Activated CD8-positive, alpha-beta memory T cell treated with anti-CD3 and anti-CD28 coated beads, Interleukin-2, amount 10 ng/mL, durations not matched to agents 7 days and 5 days (primary cell): ENCODE data around the gene EFEMP1. TPM values are rescaled to one million over a fixed set of nuclear protein-coding genes. Genes with fewer than 3 reads are reported as not detected.

ENCODE experiments used
- ATAC-seq: fragments of 150-1000 bp; cut with Tn5 transposase; one replicate; pipeline ENCODE4 v1.10.0; 2021; ENCODE audit warnings: moderate library complexity
- CTCF ChIA-PET: fragments of 350-600 bp; sonication (Branson Sonifier 250); formaldehyde crosslinking; loops from one replicate; lab custom pipeline; 2021; ENCODE audit warnings: antibody characterized with exemption; lab: Charles Lee
- DNase-seq: peaks from one replicate; pipeline ENCODE4 v3.0.0-alpha.2; 2020
- H3K27ac Mint-ChIP-seq: one replicate; pipeline ENCODE4 v1.8.0; 2021; ENCODE audit warnings: mild to moderate bottlenecking, mixed read lengths
- H3K27me3 Mint-ChIP-seq: one replicate; pipeline ENCODE4 v1.8.0; 2021; ENCODE audit warnings: mixed read lengths
- H3K36me3 Mint-ChIP-seq: one replicate; pipeline ENCODE4 v1.8.0; 2021; ENCODE audit warnings: mild to moderate bottlenecking, mixed read lengths
- H3K4me1 Mint-ChIP-seq: one replicate; pipeline ENCODE4 v1.8.0; 2021; ENCODE audit warnings: mixed read lengths
- H3K4me3 Mint-ChIP-seq: one replicate; pipeline ENCODE4 v1.8.0; 2021; ENCODE audit warnings: mild to moderate bottlenecking, moderate library complexity, mixed read lengths
- H3K9me3 Mint-ChIP-seq: one replicate; pipeline ENCODE4 v1.8.0; 2022; ENCODE audit warnings: low read depth, mixed read lengths
- total RNA-seq, 2 experiments: library from RNA; stranded (reverse); gene quantifications; one replicate each; pipeline ENCODE4 v1.2.3, GENCODE V29; 2021

EFEMP1 gene
- total RNA-seq, 2 experiments from 2014 or later = not detected

DNA sequence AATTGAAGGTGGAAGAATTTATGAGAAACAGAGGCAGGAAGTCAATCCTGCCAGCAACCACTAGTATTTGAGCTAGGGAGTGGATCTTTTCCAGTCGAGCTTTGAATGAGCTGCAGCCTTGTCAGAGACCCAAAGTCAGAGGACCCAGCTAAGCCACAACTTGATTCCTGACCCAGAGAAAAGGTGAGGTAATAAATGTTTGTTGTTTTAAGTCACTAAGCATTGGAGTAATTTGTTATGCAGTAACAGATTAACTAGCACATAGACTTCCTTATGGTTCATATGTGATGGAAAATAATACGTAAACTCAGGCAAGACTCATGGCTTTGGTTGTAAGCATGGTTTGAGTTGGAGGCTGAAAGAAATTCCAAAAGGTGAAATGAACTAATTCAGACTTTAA is 21.6 kb downstream of the EFEMP1 start:
- Mint-ChIP-seq H3K4me3 (no peak overlapping the region), H3K27me3 (no peaks in the 10 kb centered on the region), H3K27ac (no peak overlapping the region), H3K9me3 (peaks cover 2% of the 10 kb centered on the region), H3K4me1 (no peaks in the 10 kb centered on the region), H3K36me3 (no peaks in the 10 kb centered on the region)
- DNase-seq = no peak
- CTCF ChIA-PET = no interaction called here
- ATAC-seq = no peak

DNA sequence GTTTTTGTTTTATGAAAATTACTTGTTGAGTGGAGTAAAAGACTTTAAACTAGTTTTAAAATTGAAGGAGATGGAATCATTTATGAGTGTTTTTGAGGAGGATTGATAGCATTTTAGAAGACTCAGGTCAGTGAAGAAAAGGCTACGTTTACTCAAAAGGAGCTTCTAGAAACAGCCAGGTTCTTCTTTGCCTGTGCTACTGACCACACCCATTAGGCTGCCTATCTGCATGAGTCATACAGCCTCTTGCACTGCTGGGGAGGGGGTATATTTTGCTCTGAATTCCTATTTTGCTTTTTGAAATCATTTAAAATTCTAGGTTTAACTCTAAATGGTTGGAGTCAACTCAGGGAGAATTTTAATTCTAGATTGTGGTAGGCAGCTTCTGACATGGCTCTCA is 22.3 kb downstream of the EFEMP1 start:
- no peak overlapping the region for H3K27ac Mint-ChIP-seq
- DNase-seq (no peak), ATAC-seq (no peak)
- H3K4me3 Mint-ChIP-seq = no peak overlapping the region
- H3K27me3 Mint-ChIP-seq = no peaks in the 10 kb centered on the region
- no peaks in the 10 kb centered on the region for H3K36me3 Mint-ChIP-seq
- H3K9me3 Mint-ChIP-seq = peaks cover 2% of the 10 kb centered on the region
- CTCF ChIA-PET = no interaction called here
- H3K4me1 Mint-ChIP-seq = no peaks in the 10 kb centered on the region

DNA sequence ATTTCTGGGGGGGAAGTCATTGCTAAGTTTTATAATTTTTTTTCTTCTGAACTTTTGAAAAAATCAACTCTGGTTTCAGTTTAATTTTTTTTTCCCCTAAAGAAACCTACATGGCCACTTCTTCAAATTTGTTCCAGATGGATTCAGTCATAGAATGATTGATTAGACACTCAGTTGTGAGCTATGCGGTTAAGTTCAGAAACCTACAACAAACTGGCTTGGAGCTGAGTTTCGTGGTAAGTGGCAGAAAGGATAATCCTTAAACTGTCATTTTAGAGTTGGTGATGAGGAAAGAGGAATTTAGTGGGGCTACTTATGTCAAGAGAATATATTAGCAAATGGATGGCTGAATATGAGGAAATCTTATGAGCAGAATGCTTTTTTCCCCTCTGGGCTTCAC is 23.7 kb downstream of the EFEMP1 start:
- Mint-ChIP-seq H3K4me3 (no peak overlapping the region), H3K27me3 (no peaks in the 10 kb centered on the region), H3K27ac (no peak overlapping the region), H3K4me1 (no peaks in the 10 kb centered on the region), H3K36me3 (no peaks in the 10 kb centered on the region), H3K9me3 (peaks cover 2% of the 10 kb centered on the region)
- DNase-seq (no peak), ATAC-seq (no peak)
- CTCF ChIA-PET = no interaction called here

DNA sequence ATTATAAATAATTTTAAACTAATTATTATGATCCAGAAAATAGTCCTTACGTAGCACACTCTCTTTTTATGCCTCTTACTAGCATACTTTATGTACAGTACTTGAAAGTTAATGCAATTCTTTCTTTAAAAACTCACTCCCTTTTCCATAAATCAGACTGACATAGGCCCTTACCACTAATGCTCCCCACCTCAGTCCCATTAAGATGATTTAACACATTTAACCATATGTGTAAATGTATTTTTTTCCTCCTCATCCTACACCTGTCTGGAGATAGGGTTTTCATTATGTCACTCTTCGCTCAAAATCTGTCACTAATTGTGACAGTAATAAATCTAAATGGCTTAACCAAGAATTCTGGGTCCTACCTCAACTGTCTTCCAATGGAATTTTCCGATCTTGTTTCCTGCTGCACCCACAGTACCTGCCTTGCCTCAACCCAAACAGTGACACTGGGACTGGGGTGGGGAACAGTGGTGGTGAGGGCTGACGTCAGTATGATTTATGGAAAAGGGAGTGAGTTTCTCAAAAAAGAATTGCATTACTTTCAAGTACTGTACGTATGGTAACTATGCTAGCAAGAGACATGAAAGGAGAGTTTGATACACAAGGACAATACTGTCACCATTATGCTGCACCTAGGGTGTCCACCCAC is 25.1 kb downstream of the EFEMP1 start:
- Mint-ChIP-seq H3K9me3 (no peaks in the 10 kb centered on the region), H3K36me3 (no peaks in the 10 kb centered on the region), H3K4me3 (no peak overlapping the region), H3K27ac (no peak overlapping the region), H3K4me1 (no peaks in the 10 kb centered on the region), H3K27me3 (no peaks in the 10 kb centered on the region)
- CTCF ChIA-PET = no interaction called here
- ATAC-seq (no peak), DNase-seq (no peak)

DNA sequence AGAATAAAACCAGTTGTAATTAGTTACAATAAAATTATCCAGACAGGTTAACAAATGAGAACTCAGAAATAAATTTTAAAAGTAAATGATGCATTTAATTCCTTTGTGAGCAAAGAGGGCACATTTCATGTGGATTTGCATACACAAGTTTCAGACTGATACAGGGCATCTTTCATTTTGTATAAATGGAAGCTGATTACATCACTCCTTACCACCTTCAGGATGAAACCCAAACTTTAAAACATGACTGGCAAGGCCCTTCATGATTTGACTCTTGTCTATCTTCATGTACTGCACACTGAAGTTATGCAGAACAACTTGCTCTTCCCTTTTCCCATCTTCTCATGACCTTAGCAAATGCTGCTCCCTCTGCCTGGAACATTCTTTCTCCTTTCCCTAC is 26.9 kb downstream of the EFEMP1 start:
- DNase-seq = no peak
- CTCF ChIA-PET = no interaction called here
- Mint-ChIP-seq H3K4me1 (no peaks in the 10 kb centered on the region), H3K27me3 (no peaks in the 10 kb centered on the region), H3K36me3 (no peaks in the 10 kb centered on the region), H3K27ac (no peak overlapping the region), H3K4me3 (no peak overlapping the region), H3K9me3 (no peaks in the 10 kb centered on the region)
- no peak for ATAC-seq

DNA sequence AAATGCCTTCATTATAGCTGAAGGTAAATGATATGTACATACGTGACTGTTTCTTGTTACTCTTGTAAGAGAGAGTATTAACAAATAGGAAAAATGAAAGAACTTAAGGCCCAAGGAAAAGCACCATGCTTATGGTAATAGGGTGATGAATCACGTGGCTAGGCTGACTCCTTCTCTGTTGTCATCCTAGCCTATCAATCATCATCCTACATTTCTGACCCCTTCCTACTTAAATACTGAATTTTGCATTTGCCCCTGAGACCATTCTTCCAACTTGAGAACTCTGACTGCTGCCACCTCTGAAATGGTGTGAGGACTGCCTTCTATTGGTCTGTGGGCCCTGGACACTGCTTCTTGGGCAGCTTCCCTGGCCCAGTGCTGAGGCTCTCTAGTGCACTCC is 28.9 kb downstream of the EFEMP1 start:
- H3K4me1 Mint-ChIP-seq = no peaks in the 10 kb centered on the region

DNA sequence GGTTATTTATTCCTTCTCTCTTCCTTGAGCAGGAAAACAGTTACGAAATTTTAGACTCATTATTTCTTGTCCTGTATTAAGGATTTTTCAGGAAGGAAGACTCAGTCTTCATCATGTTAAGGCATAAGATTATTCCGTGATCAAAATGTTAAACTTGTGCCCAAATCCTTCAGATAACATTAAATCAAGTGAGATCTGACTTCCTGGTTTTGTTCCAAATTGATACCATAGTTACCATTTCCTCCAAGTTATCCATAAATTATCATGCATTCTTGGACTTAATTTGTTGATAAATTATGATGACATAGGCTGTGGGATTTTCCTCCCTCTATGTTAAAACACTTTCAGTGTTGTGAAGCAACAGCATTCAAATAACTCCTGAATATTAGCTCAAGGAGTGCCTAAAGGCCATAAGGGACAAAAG is 31.9 kb downstream of the EFEMP1 start:
- H3K4me1 Mint-ChIP-seq = no peaks in the 10 kb centered on the region
- no peaks in the 10 kb centered on the region for H3K27me3 Mint-ChIP-seq
- ATAC-seq (no peak), DNase-seq (no peak)
- CTCF ChIA-PET = no interaction called here
- no peaks in the 10 kb centered on the region for H3K36me3 Mint-ChIP-seq
- no peaks in the 10 kb centered on the region for H3K9me3 Mint-ChIP-seq
- H3K27ac Mint-ChIP-seq = no peak overlapping the region
- H3K4me3 Mint-ChIP-seq = no peak overlapping the region

More for the DNA sequence above, 28.9 kb downstream of the EFEMP1 start:
- Mint-ChIP-seq H3K4me3 (no peak overlapping the region), H3K27ac (no peak overlapping the region), H3K36me3 (no peaks in the 10 kb centered on the region), H3K9me3 (no peaks in the 10 kb centered on the region), H3K27me3 (no peaks in the 10 kb centered on the region)
- ATAC-seq (no peak), DNase-seq (no peak)
- CTCF ChIA-PET = no interaction called here

DNA sequence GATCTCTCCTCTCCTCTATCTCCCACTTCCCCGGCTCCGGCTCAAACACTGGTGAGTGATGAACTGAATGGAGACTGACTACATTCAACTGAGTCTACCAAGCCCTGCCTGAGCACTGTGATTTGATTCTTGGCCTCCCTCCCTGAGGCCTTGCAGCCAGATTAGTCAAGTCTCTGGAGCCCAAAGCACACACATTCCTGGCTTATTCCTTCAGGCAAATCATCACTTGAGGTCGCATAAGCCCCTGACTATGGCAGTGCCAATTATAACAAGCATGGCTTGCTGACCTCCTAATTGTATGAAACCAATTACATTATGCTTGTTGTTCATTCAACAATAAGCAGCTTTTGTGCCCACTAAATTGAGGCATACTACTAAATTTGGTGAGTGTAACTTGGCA is 34.6 kb downstream of the EFEMP1 start:
- CTCF ChIA-PET = no interaction called here
- H3K27ac Mint-ChIP-seq = no peak overlapping the region
- DNase-seq = no peak

DNA sequence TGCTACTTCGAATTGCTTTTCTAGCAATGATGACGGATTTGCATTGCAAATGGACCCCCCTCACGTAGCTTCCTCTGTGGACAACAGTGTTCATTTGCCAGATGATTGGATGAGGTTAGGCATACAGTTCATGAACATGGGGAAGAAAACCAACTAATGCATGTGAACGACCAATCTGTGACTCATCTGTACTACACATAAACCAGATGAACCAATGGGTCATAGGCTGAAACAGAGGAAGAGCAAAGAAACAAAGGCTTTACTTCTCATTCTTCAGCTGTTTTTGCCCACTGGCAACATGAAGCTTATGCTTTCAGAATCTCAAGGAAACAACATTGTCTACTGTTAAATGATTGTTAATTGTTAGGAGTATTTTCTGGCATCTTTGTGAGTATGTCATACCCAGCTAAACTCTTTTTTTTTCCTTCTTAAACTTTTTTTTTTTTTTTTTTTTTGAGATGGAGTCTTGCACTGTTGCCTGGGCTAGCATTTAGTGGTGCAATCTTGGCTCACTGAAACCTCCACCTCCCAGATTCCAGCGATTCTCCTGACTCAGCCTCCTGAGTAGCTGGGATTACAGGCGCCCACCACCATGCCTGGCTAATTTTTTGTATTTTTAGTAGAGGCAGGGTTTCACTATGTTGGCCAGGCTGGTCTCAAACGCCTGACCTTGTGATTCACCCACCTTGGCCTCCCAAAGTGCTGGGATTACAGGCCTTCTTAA is 35.5 kb downstream of the EFEMP1 start:
- Mint-ChIP-seq H3K27me3 (no peaks in the 10 kb centered on the region), H3K27ac (no peak overlapping the region), H3K9me3 (no peaks in the 10 kb centered on the region), H3K4me1 (no peaks in the 10 kb centered on the region), H3K4me3 (no peak overlapping the region), H3K36me3 (no peaks in the 10 kb centered on the region)
- ATAC-seq (no peak), DNase-seq (no peak)
- CTCF ChIA-PET = no interaction called here

More for the DNA sequence above, 34.6 kb downstream of the EFEMP1 start:
- Mint-ChIP-seq H3K4me3 (no peak overlapping the region), H3K27me3 (no peaks in the 10 kb centered on the region), H3K9me3 (no peaks in the 10 kb centered on the region), H3K36me3 (no peaks in the 10 kb centered on the region), H3K4me1 (no peaks in the 10 kb centered on the region)
- no peak for ATAC-seq

DNA sequence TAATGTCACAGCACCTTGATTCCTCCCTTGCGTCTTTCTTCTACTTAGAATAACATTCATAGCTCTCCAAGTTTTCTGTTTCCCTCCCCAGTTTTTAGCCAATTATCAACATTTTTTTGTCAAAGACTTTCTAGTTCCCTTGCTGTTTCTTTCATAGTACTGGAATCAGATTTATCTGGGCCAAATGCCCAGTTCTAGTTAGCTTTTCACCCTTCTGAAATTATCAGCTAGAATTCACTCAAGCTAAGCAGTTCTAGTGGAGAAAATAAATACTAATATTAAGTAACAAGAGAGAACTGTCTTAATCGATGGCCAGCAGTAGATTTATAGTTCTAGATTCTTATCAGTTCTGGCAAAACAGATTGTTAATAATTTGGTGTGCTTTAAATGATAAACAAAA is 36.2 kb downstream of the EFEMP1 start:
- H3K27ac Mint-ChIP-seq = no peak overlapping the region
- H3K4me1 Mint-ChIP-seq = no peaks in the 10 kb centered on the region
- H3K9me3 Mint-ChIP-seq = no peaks in the 10 kb centered on the region
- no peaks in the 10 kb centered on the region for H3K36me3 Mint-ChIP-seq
- DNase-seq (no peak), ATAC-seq (no peak)
- CTCF ChIA-PET = no interaction called here
- no peaks in the 10 kb centered on the region for H3K27me3 Mint-ChIP-seq
- no peak overlapping the region for H3K4me3 Mint-ChIP-seq

DNA sequence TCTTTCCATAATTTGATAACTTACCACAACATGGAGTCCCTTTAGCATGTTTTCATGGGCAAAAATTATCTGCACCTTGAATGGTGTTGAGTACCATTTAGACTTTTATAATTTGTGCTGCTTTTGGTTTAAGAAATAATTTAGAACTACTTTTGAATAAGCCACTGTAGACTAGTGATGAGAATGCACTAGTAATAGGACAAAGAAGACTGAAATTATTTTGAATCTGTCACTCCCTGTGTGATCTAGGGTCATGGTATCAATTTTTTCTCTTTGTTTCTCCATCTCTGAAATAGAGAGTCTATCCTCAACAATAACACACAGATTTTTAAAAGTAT is 37.7 kb downstream of the EFEMP1 start:
- Mint-ChIP-seq H3K4me1 (no peaks in the 10 kb centered on the region), H3K9me3 (no peaks in the 10 kb centered on the region), H3K4me3 (no peak overlapping the region), H3K27me3 (no peaks in the 10 kb centered on the region), H3K27ac (no peak overlapping the region), H3K36me3 (no peaks in the 10 kb centered on the region)
- DNase-seq = no peak
- ATAC-seq = no peak
- CTCF ChIA-PET = no interaction called here

DNA sequence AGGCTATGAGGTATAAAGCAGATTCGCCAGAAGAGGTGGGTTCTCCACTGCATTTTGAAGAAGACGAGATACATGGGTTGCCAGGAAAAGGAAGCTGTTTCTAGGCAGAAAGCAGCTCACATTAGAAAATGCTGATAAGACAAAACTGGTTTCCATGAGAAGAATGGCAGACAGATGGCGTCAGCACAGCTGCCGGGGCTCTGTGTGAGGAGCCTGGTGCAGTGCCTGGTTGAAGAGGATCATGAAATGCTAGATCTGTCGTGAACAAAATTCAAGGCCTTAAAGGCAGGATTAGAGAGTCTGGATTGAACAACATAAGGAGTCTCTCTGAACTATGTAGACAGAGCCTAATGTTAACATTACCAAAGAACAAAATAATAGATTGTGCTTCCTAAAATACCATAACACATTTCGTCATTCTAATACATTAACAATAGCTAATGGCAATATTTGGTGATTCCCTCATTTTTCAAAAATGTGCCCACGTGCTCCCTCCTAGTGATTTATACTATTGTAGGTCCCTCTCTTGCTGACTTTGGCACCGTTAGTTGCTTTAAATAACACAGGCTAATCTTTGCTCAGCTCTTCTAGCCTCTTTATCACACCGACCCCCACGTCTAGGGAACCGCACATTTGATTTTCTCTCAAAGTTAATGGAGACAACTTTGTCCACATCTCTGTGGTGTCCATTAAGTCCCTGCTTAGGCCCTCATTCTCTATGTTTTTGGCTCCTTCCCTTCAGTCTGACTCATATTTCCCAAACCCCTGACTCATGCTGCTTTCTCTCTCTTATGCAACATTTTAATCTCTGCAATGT is 38.2 kb downstream of the EFEMP1 start:
- no peak overlapping the region for H3K27ac Mint-ChIP-seq
- no peak for ATAC-seq
- no peak for DNase-seq
- H3K36me3 Mint-ChIP-seq = no peaks in the 10 kb centered on the region
- CTCF ChIA-PET = no interaction called here
- H3K4me1 Mint-ChIP-seq = no peaks in the 10 kb centered on the region
- no peak overlapping the region for H3K4me3 Mint-ChIP-seq
- no peaks in the 10 kb centered on the region for H3K9me3 Mint-ChIP-seq
- H3K27me3 Mint-ChIP-seq = no peaks in the 10 kb centered on the region

DNA sequence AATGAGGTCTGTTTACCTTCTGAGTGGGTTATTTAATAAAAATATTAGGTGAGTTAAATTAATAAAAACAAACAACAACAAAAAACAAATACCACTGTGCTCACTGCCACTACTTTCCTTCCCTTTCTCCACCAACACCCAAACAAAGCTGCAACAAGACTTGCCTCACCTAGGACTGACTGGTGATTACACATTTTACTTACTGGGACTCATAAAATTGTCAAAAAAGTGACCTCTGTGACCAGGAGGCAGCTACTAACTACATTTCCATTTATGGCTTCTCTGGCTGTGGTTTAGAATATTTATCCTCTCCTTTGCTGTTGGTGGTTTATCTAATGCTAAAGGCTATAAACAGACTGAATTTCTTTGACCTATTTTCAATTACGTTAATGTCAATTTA is 39.8 kb downstream of the EFEMP1 start:
- Mint-ChIP-seq H3K36me3 (no peaks in the 10 kb centered on the region), H3K4me1 (no peaks in the 10 kb centered on the region), H3K9me3 (no peaks in the 10 kb centered on the region), H3K4me3 (no peak overlapping the region), H3K27me3 (no peaks in the 10 kb centered on the region), H3K27ac (no peak overlapping the region)
- ATAC-seq = no peak
- CTCF ChIA-PET = no interaction called here
- no peak for DNase-seq

DNA sequence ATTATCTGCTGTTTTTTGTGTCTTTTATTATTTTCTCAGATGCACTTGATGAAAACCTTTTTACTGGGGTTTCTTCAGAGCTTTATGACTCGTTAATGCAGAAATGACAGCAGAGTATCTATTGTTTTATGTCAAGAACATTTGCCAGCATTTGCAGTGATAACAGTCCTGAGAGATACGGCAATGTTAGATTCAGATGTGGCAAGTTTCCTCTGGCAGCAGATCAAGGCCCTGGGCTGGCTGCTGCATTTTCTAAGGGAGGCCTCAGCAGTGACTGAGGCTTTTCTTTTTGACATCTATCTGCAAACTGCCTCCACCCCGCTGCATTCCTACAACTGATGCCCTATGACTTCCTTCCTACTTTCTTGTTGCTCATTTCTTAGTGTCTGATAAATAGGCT is 40.2 kb downstream of the EFEMP1 start:
- Mint-ChIP-seq H3K4me3 (no peak overlapping the region), H3K9me3 (no peaks in the 10 kb centered on the region), H3K27ac (no peak overlapping the region), H3K4me1 (no peaks in the 10 kb centered on the region), H3K27me3 (no peaks in the 10 kb centered on the region), H3K36me3 (no peaks in the 10 kb centered on the region)
- DNase-seq (no peak), ATAC-seq (no peak)
- CTCF ChIA-PET = no interaction called here
